ENCODE results near the gene HBP1. TPM values are rescaled to one million over a fixed set of nuclear protein-coding genes. Genes with fewer than 3 reads are reported as not detected.

HBP1 gene
- total and polyA plus RNA-seq, 2 of the 8 experiments (the other 6 are each of a cell fraction or from before 2014, with no cell fraction given), result 28.9 to 29.2 TPM

GRCh38 chr7:107230334-107230733, 61.5 kb downstream of the HBP1 start:
- Histone ChIP-seq H4K5ac (ENCODE audit: insufficient read length, low read depth, low read length) (no peak overlapping the region), H3K79me1 (ENCODE audit: low read depth, low read length) (no peaks in the 10 kb centered on the region), H4K8ac (ENCODE audit: extremely low read depth, insufficient read depth, low read length) (no peak overlapping the region), H4K20me1 (replicated peaks in 1 of 2; ENCODE audit: control insufficient read depth in 1 of 2, insufficient read depth in 2 of 2, low read length in 2 of 2) (no peaks in the 10 kb centered on the region), H3K4me3 (ENCODE audit: extremely low read depth in 1 of 4, insufficient read depth in 2 of 4, low read depth in 3 of 4, low read length in 4 of 4) (no peak overlapping the region), H3K23me2 (ENCODE audit: low read depth, low read length) (no peaks in the 10 kb centered on the region), H2BK20ac (ENCODE audit: low read length) (no peak overlapping the region), H2BK120ac (replicated peaks; ENCODE audit: low read depth, low read length) (no peak overlapping the region), H2BK5ac (ENCODE audit: low read depth, low read length) (no peak overlapping the region), H3K27ac (ENCODE audit: low read depth, low read length) (no peak overlapping the region), H4K91ac (replicated peaks; ENCODE audit: insufficient read length, low read length) (no peak overlapping the region), H3K79me2 (ENCODE audit: control insufficient read depth in 1 of 2, insufficient read depth in 2 of 2, low read length in 2 of 2) (no peaks in the 10 kb centered on the region), H3K18ac (ENCODE audit: extremely low read depth, low read length) (no peak overlapping the region), H3K4me1 (replicated peaks in 1 of 4; ENCODE audit: control insufficient read depth in 3 of 4, insufficient read depth in 4 of 4, low read length in 3 of 4) (peaks cover 0 to 9% (median 2%) of the 10 kb centered on the region in 4 experiments; a peak in 3 of 7 replicates), H3K4ac (replicated peaks; ENCODE audit: insufficient read length, low read depth, low read length) (no peak overlapping the region), H2BK12ac (ENCODE audit: low read depth, low read length) (no peak overlapping the region), H3K4me2 (ENCODE audit: insufficient read depth in 1 of 2, low read depth in 2 of 2, low read length in 2 of 2) (no peak overlapping the region), H2AK5ac (ENCODE audit: low read depth, low read length) (no peak overlapping the region), H3K23ac (ENCODE audit: insufficient read length) (no peak overlapping the region), H3K9me3 (ENCODE audit: insufficient read depth in 2 of 2, low read depth in 1 of 2, low read length in 1 of 2) (no peaks in the 10 kb centered on the region), H2BK15ac (ENCODE audit: low read length) (no peak overlapping the region), H3K27me3 (replicated peaks in 1 of 4; ENCODE audit: control insufficient read depth in 3 of 4, extremely low read depth in 1 of 4, insufficient read depth in 3 of 4, low read length in 3 of 4) (no peaks in the 10 kb centered on the region), H3K36me3 (ENCODE audit: control insufficient read depth in 2 of 4, insufficient read depth in 4 of 4, low read length in 3 of 4) (no peaks in the 10 kb centered on the region), H3K56ac (replicated peaks; ENCODE audit: insufficient read length, low read depth, low read length) (no peak overlapping the region), H3K9ac (replicated peaks in 1 of 4; ENCODE audit: extremely low read depth in 1 of 4, low read depth in 3 of 4, low read length in 3 of 4) (no peak overlapping the region), H3K14ac (ENCODE audit: insufficient read length) (no peak overlapping the region), H2AFZ (ENCODE audit: low read length) (no peak overlapping the region)
- FAIRE-seq, result no peak
- ChIA-PET CTCF (ENCODE audit: partially characterized antibody) (interaction anchor here (1.4 kb wide), 1 partner anchor 17 kb away, joined by 4 read pairs; no protein-coding TSS in a partner anchor), POLR2A (ENCODE audit: partially characterized antibody) (no interaction called here)
- DNase-seq (ENCODE audit: low read depth in 1 of 2, low spot score in 2 of 2), result no peak
- no peak for TF ChIP-seq YY1 (IDR thresholded peaks at IDR 0.05; ENCODE audit: low read depth, low read length)
- TF ChIP-seq, protein P1, sequence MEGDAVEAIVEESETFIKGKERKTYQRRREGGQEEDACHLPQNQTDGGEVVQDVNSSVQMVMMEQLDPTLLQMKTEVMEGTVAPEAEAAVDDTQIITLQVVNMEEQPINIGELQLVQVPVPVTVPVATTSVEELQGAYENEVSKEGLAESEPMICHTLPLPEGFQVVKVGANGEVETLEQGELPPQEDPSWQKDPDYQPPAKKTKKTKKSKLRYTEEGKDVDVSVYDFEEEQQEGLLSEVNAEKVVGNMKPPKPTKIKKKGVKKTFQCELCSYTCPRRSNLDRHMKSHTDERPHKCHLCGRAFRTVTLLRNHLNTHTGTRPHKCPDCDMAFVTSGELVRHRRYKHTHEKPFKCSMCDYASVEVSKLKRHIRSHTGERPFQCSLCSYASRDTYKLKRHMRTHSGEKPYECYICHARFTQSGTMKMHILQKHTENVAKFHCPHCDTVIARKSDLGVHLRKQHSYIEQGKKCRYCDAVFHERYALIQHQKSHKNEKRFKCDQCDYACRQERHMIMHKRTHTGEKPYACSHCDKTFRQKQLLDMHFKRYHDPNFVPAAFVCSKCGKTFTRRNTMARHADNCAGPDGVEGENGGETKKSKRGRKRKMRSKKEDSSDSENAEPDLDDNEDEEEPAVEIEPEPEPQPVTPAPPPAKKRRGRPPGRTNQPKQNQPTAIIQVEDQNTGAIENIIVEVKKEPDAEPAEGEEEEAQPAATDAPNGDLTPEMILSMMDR (IDR thresholded peaks at IDR 0.05; ENCODE audit: control extremely low read depth in 1 of 3, insufficient read depth in 1 of 3, low read depth in 1 of 3, low read length in 3 of 3), result no peak
- TF ChIP-seq BRCA1 (IDR thresholded peaks at IDR 0.05; ENCODE audit: low read depth, low read length), result no peak
- TF ChIP-seq NANOG (IDR thresholded peaks at IDR 0.05; ENCODE audit: insufficient read depth, low read depth, low read length, poor library complexity, severe bottlenecking), result no peak
- no peak for TF ChIP-seq SUZ12 (IDR thresholded peaks at IDR 0.05; ENCODE audit: low read length)
- no peak for TF ChIP-seq ATF2 (IDR thresholded peaks at IDR 0.05; ENCODE audit: low read length)
- TF ChIP-seq EGR1 (IDR thresholded peaks at IDR 0.05; ENCODE audit: borderline replicate concordance, low read depth, low read length), result no peak
- no peak for TF ChIP-seq NRF1 (IDR thresholded peaks at IDR 0.05; ENCODE audit: low read depth, low read length)
- no peak for TF ChIP-seq E2F6 (IDR thresholded peaks at IDR 0.05)
- 97% methylated on average over 3 of the region's 3 CpGs; no CpG with 5 or more reads in 1 of the 2 experiments for WGBS, 2 experiments (ENCODE audit: extremely low coverage in 1 of 2, insufficient coverage in 1 of 2, insufficient read length in 1 of 2, insufficient replicate concordance in 2 of 2, low coverage in 1 of 2, low lambda C conversion rate in 2 of 2, missing lambda C conversion rate in 1 of 2)

Measured in H1 (cell line).